Measurements from ENCODE around the gene ADO. TPM values are rescaled to one million over a fixed set of nuclear protein-coding genes. Genes with fewer than 3 reads are reported as not detected.

ADO gene
- total RNA-seq, 1 donor from 2014 or later: 20.8 TPM

Other genes with a start within 250 kb of the ADO start
- 0.06 TPM in 1 of 2 replicates, not detected in the other for gene EGR2, start 11.6 kb downstream of the ADO start, total RNA-seq

Data from glomerular endothelial cell (primary cell).